ENCODE data around the gene ATF7.

The ATF7 gene

DNA sequence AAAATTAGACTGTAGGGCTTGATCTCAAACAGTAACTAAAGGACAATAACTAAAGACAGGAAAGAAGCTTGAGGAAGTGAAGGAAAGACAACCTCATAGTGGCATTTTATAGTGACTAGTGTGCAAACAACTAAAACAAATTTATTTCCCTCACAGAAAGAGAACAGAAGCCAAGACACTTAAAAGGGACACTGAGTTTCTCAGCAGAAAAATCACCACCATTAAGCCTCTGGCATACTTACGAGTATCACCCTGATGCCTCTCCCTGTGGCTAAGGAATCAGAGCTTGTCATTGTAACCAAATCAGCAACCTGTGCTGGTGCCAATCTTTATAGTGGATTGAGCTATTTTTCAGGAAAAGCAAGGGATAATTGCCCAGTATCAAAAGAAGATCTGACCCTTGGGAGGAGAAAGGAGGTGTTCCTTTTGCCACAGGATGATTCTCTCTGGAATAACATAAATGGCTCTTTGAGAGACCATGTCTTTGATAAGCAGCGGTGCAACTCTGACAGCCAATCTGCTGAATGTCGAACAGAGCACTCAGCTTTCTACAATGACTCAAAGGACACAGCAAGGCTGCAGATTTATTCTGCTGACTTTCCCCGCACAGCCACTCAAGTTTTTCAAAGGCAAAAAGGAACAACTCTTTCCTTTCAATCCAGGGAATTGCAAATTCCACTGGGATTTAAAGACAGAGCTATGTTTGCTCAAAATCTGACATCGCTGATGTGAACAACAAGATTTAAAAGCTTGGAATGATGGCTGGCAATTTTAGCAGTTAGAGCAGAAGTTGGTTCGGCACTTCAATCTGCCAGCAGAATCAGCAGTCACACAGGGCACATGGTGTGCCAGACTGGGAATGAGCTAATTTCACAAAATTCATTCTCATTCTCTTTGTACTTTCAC is 34.6 kb downstream of the ATF7 start:
- TF ChIP-seq EZH2 (IDR thresholded peaks at IDR 0.05; ENCODE audit: borderline replicate concordance, low read length) = no peak
- no peak for TF ChIP-seq CTCF (IDR thresholded peaks at IDR 0.05; ENCODE audit: low read length)
- Histone ChIP-seq H4K20me1 (ENCODE audit: insufficient read depth, low read length) (no peaks in the 10 kb centered on the region), H3K9me3 (ENCODE audit: low read length) (no peaks in the 10 kb centered on the region), H3K27ac (ENCODE audit: low read depth, low read length, poor library complexity, severe bottlenecking) (no peak overlapping the region), H3K27me3 (ENCODE audit: insufficient read depth, low read length) (no peaks in the 10 kb centered on the region), H3K79me2 (ENCODE audit: insufficient read depth, low read length) (no peaks in the 10 kb centered on the region), H3K4me3 (ENCODE audit: low read depth, low read length, poor library complexity, severe bottlenecking) (no peak overlapping the region), H3K4me2 (ENCODE audit: low read length) (no peak overlapping the region), H3K9ac (ENCODE audit: low read length) (no peak overlapping the region), H3K9me2 (ENCODE audit: low read depth, low read length) (no peaks in the 10 kb centered on the region), H3F3A (ENCODE audit: insufficient read depth, low read length) (no peaks in the 10 kb centered on the region), H2AFZ (ENCODE audit: low read length) (no peak overlapping the region), H3K4me1 (ENCODE audit: insufficient read depth, low read length, severe bottlenecking) (no peaks in the 10 kb centered on the region), H3K36me3 (ENCODE audit: insufficient read depth, low read length) (no peaks in the 10 kb centered on the region)

DNA sequence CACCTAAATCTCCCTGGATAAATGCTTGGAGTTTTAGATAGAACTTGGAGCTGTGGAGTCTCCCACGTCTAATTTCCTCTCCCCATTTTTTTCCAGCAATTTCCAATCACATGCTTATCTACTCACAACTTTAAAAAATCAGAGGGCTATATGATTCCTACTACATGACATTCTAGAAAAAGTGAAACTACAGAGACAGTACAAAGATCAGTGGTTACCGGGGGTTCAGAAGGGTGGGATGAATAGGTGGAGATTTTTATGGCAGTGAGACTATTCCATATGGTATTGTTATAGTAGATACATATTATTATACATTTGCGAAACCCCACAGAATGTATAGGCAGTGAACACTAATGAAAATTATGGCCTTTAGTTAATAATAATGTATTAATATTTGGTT is 35.5 kb downstream of the ATF7 start:
- H3K79me2 ChIP-seq (ENCODE audit: insufficient read depth, low read length) = no peaks in the 10 kb centered on the region
- no peaks in the 10 kb centered on the region for H3K4me1 ChIP-seq (ENCODE audit: insufficient read depth, low read length, severe bottlenecking)
- TF ChIP-seq CTCF (IDR thresholded peaks at IDR 0.05; ENCODE audit: low read length) = no peak
- no peak for TF ChIP-seq EZH2 (IDR thresholded peaks at IDR 0.05; ENCODE audit: borderline replicate concordance, low read length)
- no peaks in the 10 kb centered on the region for H3K27me3 ChIP-seq (ENCODE audit: insufficient read depth, low read length)
- no peak overlapping the region for H2AFZ ChIP-seq (ENCODE audit: low read length)
- no peaks in the 10 kb centered on the region for H3K9me3 ChIP-seq (ENCODE audit: low read length)
- H3K36me3 ChIP-seq (ENCODE audit: insufficient read depth, low read length) = no peaks in the 10 kb centered on the region
- no peaks in the 10 kb centered on the region for H3K9me2 ChIP-seq (ENCODE audit: low read depth, low read length)
- H3F3A ChIP-seq (ENCODE audit: insufficient read depth, low read length) = no peaks in the 10 kb centered on the region
- H3K4me3 ChIP-seq (ENCODE audit: low read depth, low read length, poor library complexity, severe bottlenecking) = no peak overlapping the region
- H4K20me1 ChIP-seq (ENCODE audit: insufficient read depth, low read length) = no peaks in the 10 kb centered on the region
- H3K9ac ChIP-seq (ENCODE audit: low read length) = no peak overlapping the region
- H3K27ac ChIP-seq (ENCODE audit: low read depth, low read length, poor library complexity, severe bottlenecking) = no peak overlapping the region
- no peak overlapping the region for H3K4me2 ChIP-seq (ENCODE audit: low read length)

GRCh38 chr12:53589915-53590314 is 36.3 kb downstream of the ATF7 start:
- H3K4me1 ChIP-seq (ENCODE audit: insufficient read depth, low read length, severe bottlenecking) = no peaks in the 10 kb centered on the region
- no peak overlapping the region for H3K9ac ChIP-seq (ENCODE audit: low read length)
- no peaks in the 10 kb centered on the region for H3K9me3 ChIP-seq (ENCODE audit: low read length)
- H2AFZ ChIP-seq (ENCODE audit: low read length) = no peak overlapping the region
- no peak for TF ChIP-seq CTCF (IDR thresholded peaks at IDR 0.05; ENCODE audit: low read length)
- TF ChIP-seq EZH2 (IDR thresholded peaks at IDR 0.05; ENCODE audit: borderline replicate concordance, low read length) = no peak
- H3K79me2 ChIP-seq (ENCODE audit: insufficient read depth, low read length) = no peaks in the 10 kb centered on the region
- no peaks in the 10 kb centered on the region for H3F3A ChIP-seq (ENCODE audit: insufficient read depth, low read length)
- H4K20me1 ChIP-seq (ENCODE audit: insufficient read depth, low read length) = no peaks in the 10 kb centered on the region
- no peaks in the 10 kb centered on the region for H3K36me3 ChIP-seq (ENCODE audit: insufficient read depth, low read length)
- H3K27ac ChIP-seq (ENCODE audit: low read depth, low read length, poor library complexity, severe bottlenecking) = no peak overlapping the region
- H3K9me2 ChIP-seq (ENCODE audit: low read depth, low read length) = no peaks in the 10 kb centered on the region
- no peak overlapping the region for H3K4me2 ChIP-seq (ENCODE audit: low read length)
- H3K27me3 ChIP-seq (ENCODE audit: insufficient read depth, low read length) = no peaks in the 10 kb centered on the region
- H3K4me3 ChIP-seq (ENCODE audit: low read depth, low read length, poor library complexity, severe bottlenecking) = no peak overlapping the region
